GM21825 (cell line): Measurements from ENCODE around the gene PMEPA1.
"Not testable (repeated sequence)": the region's sequence is repeated elsewhere in the genome, so short reads cannot be mapped to it uniquely, and the experiment has no call there.

ENCODE experiments used
- ATAC-seq: cut with Tn5 transposase; IDR thresholded peaks from one replicate; pipeline ENCODE4 v1.9.1; 2021; ENCODE audit warnings: mild to moderate bottlenecking, moderate library complexity; ENCODE audit not compliant: unreplicated experiment

Gene PMEPA1

GRCh38 chr20:57654363-57654997 lies 55.3 kb downstream of the PMEPA1 start:
- ATAC-seq: no peak

- no peak for ATAC-seq
Measured at GRCh38 chr20:57653910-57654309, 55.9 kb downstream of the PMEPA1 start.

DNA sequence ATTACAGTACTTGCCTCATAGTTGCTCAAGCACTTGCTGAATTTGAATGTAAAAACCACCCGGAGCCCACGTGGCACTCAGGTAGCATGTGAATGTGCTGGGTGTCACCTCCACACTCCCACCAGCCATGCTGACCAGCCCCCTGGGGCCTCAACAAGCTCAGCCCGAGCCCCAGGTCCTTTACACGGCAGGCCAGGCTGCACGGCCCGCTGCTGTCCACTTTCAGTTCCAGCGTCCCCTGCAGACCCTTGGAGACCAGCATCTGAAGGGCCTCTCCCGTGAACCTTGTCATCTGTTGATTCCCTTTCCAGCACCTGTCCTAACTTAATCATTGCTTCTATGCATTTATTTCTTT lies 56.3 kb downstream of the PMEPA1 start:
- ATAC-seq: no peak

DNA sequence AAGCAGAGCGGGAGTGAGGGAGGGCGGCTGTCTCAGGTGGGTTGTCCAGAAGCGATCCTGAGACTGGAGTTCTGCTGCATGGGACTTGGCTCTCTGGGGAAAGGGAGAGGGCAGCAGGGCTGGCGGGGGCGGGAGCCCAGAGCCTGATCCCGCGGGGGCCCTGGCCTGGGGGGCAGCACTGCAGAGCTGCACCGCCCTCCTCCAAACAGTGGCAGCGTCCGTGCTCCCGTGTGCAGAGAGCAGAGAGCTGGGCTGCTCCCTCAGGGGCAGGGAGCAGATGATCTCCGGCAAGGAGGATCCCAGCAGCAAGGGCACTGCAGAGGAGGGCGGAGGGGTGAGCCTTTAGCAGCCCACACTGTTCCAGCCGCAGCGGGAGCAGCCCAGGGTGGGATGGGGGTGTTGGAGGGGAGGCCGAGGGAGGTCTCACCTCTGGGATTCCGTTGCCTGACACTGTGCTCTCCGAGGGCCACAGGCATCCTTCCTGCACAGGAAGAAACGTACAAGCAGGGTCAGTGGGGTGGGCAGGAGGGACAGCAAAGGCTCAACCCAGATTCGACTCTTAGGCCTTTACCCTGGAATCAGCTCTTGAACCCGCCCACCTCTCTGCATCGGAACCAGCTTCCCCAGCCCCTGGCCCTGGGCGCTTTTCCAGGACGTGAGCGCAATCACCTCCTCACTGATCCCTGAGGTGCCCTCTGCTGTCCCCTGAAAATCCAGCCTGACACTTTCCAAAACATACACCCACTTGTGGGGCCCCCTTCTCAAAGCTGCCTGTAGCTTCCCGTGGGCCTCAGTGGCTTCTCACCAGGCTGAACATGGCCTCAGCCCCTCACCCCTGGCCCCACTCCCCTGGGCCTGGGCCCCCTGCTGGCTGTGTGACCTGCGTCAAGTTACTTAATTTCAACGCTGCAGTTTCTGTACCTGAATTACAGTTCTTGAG lies 56.9 kb downstream of the PMEPA1 start:
- ATAC-seq: no peak

DNA sequence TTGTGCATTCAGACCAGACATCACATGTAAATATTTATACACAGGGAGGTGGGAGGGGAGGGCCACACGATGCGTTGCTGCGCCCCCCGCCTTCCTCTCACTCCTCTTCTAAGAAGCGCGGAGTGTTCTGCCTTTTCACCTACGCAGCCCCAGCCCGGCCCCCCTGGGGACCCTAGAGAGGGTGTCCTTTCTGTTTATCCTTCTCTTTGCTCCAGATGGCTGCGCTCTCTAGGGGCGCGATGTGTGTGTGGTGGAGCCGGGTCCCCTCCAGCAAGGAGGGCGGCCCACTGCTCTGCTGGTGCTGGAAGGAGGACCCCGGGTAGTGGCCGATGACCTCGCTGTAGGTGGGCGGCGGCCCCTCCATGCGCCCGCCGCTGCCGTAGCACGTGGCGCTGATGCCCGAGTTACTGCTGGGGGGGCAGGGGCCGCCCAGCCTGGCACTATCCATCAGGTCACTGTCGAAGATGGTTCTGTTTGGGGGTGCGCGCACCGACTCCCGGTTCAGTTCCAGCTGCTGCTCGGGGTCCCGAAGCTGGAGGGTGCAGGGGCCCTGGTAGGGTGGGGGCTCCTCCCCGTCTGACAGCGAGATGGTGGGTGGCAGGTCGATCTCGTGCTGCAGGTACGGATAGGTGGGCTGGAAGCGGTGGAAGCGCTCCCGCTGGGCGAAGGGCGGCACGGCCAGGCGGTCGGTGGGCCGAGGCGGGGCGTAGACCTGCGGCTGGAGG lies 57.8 kb downstream of the PMEPA1 start:
- no peak for ATAC-seq

GRCh38 chr20:57650756-57651483 lies 58.9 kb downstream of the PMEPA1 start:
- no peak for ATAC-seq

GRCh38 chr20:57650266-57650665 lies 59.5 kb downstream of the PMEPA1 start:
- ATAC-seq: no peak

GRCh38 chr20:57649617-57650015 lies 60.2 kb downstream of the PMEPA1 start:
- no peak for ATAC-seq

DNA sequence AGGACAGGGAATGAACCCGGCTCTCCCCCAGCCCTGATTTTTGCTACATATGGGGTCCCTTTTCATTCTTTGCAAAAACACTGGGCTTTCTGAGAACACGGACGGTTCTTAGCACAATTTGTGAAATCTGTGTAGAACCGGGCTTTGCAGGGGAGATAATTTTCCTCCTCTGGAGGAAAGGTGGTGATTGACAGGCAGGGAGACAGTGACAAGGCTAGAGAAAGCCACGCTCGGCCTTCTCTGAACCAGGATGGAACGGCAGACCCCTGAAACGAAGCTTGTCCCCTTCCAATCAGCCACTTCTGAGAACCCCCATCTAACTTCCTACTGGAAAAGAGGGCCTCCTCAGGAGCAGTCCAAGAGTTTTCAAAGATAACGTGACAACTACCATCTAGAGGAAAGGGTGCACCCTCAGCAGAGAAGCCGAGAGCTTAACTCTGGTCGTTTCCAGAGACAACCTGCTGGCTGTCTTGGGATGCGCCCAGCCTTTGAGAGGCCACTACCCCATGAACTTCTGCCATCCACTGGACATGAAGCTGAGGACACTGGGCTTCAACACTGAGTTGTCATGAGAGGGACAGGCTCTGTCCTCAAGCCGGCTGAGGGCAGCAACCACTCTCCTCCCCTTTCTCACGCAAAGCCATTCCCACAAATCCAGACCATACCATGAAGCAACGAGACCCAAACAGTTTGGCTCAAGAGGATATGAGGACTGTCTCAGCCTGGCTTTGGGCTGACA lies 60.8 kb downstream of the PMEPA1 start:
- no peak for ATAC-seq

DNA sequence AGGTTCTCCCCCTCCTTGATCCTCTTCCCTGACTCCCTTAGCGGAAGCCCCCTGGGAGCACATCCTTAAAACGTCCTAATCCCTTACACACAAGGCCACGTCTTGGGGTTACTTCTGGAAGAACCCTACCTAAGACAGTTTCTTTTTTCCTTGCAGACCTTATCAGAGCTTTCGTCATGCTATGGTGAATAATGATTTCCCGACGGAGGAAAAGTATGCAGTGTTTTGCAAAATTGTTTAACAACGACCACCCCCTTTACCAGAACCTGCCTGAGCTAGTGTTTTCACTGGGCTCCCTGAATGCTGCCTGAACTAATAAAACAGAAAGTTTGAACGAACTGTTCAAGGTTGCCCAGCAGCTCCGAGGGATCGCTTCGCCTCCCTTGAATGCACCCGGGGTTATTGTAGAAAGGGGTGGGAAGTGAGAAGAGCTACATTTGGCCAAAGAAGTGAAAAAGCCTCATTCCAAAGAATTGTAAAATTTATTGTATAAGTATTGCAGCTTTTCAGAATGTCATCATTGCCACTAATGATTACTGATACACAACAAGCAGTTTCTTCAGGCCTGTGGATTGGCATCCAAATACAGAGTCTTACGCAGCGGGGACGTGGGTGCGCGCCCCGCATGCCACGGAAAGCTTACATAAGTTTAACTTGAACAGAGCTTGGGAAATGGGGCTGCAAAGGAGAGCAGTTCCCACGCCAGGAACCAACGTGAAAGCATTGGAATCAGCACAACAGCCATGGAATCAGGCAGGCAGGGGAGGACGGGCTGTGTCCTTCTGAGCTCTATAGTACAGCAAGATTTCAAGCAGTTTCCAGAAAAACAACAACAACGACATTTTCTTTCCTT lies 61.7 kb downstream of the PMEPA1 start:
- no peak for ATAC-seq

DNA sequence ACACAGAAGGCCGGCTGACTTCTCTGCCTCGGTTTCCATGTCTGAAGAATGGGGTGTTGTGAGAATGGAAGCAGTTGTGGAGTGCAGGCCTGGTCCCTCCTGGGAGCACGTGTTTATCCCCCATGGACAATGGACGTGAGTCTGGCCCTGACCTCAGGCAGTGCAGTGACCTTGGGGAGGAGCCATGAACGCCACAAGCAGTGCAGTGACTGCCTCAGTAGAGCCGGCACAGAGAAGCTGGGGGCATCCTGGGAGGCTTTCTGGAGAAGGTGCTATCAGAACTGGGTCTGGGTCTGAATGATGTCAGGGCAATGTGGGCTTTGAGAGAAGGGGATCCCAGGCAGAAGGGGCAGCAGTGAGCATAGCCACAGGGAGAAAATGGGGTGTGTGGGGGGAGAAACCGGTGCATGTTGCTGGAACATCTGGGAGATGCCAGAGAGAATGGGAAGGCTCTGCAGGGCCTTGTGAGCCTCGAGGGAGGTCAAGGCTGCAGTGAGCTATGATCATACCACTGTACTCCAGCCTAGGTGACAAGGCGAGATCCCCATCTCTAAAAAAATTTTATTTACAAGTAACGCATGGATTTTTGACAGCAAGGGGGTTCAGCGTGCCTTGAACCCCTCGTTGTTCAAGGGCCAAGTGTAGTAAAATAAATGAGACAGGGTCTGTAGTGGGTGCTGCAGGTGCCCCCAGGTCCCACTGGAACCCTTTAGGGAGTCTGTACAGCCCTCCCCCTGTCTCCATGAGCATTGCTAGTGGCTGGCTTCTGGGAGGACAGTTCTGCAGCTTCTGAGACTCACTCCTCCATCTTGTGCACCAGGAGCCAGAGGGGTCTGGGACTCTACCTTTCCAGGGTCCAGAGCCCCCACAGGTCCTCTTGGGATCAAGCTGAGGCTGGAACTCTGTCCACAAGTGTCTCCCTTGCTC lies 62.5 kb downstream of the PMEPA1 start:
- no peak for ATAC-seq

DNA sequence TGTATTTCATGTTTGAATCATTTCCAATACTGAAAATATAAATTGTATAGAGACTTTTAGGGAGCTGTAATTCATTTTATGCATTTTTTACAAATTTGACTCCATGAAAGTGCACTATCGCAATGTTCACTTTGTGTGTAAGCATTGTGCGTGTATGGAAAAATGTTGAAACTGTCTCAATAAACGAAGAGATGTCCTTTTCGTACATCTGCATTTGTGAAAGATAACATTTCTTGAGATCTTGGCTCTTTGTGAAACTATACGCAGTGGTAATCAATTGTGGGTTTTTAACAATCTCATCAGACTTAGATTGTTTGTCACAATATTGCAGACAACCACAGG lies 70.9 kb downstream of the PMEPA1 start:
- ATAC-seq: no peak

DNA sequence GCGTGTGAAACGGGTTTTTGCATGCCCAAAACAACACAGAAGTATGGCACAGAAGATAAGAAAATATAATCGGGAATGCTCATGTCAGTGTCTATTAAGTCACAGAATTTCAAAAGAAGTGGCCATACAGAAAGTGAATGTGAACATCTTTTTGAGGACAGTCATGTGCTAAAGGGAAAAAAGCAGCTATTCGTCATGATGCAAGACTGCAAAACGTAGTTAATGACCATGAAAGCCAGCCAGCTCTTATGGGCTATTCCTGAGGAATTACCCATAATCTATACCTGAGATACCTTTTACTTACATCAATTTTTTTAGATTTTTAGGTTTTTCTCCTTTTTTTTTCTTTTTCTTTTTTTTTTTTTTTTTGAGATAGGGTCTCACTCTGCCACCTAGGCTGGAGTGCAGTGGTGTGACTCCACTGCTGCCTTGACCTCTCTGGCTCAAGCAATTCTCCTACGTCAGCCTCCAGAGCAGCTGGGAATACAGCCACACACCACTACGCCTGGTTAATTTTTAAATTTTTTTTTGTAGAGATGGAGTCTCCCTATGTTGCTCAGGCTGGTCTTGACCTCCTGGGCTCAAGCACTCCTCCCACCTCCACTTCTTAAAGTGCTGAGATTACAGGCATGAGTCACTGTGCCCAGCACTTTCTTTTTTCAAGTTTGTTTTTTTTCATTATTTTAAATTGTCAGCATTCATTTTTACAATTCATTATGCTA lies 71.5 kb downstream of the PMEPA1 start:
- no peak for ATAC-seq

DNA sequence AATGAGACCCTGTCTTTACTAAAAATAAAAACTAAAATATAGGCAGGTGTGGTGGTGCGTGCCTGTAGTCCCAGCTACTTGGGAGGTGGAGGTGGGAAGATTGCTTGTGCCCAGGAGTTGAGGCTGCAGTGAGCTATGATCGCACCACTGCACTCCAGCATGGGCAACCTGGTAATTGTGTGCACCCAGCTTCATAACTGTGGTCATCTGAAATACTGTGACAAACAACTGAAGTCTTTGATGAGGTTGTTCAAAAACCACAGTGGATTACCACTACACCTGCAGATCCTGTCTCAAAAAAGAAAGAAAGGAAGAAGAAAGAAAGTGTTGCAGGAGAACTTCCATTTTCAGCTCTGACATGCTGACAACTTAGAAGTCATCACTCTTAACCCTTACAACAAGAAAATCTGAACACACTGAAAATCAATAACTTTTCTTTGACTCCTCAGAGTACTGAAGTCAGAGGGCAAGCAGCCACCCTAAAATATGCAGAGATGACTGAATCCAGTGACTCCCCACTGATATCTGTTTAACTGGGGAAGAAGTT lies 75.8 kb downstream of the PMEPA1 start:
- no peak for ATAC-seq

- ATAC-seq: no peak
Measured at GRCh38 chr20:57632286-57632685, 77.5 kb downstream of the PMEPA1 start.

- no peak for ATAC-seq
Measured at GRCh38 chr20:57630061-57630460, 79.8 kb downstream of the PMEPA1 start.

- not testable (repeated sequence) for ATAC-seq
Measured at GRCh38 chr20:57629491-57629901, 80.3 kb downstream of the PMEPA1 start.

- not testable (repeated sequence) for ATAC-seq
Measured at GRCh38 chr20:57628962-57629308, 80.9 kb downstream of the PMEPA1 start.
